Upper lobe of left lung (tissue), 4 donors: ENCODE data around the gene GSKIP.

ENCODE experiments used
- POLR2A ChIP-seq, 4 donors: fragments of 450-650 bp; IDR thresholded peaks; one replicate each; pipeline ENCODE4 v1.5.1; 2016 to 2017; ENCODE audit warnings: antibody characterized with exemption in 4 of 4, mild to moderate bottlenecking in 2 of 4
- POLR2AphosphoS5 ChIP-seq, 2 donors: sonication (generic); formaldehyde crosslinking; IDR thresholded peaks; one replicate each; pipeline ENCODE4 v1.5.1; 2017; ENCODE audit warnings: antibody characterized with exemption in 2 of 2
- TF ChIP-seq, protein P1 (sequence below), 6 experiments: fragments of 450-650 bp in 4 of 6; fragments of 200-600 bp in 2 of 6; sonication (generic) in 2 of 6; IDR thresholded peaks; one replicate each; pipeline ENCODE4 v1.5.1; 2016 to 2019; ENCODE audit warnings: antibody characterized with exemption in 6 of 6

DNA sequence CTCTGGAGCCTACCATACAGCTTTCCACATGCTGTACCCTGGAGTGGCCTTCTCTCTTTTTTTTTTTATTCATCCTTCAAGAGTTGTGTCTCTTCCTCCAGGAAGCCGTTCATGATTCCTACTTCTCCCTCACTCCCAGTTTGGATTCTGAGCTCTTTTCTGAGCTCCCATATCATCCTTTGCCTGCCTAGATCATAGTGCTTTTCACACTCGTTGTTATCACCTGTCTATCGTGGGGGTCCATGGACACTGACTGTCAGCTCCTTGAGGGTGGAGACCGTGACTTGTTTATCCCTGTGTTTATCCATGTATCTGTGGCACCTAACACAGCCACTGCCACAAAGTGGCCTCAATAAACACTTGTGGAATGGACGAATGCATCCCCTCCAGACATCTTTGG lies 35.6 kb downstream of the GSKIP start:
- TF ChIP-seq, protein P1, sequence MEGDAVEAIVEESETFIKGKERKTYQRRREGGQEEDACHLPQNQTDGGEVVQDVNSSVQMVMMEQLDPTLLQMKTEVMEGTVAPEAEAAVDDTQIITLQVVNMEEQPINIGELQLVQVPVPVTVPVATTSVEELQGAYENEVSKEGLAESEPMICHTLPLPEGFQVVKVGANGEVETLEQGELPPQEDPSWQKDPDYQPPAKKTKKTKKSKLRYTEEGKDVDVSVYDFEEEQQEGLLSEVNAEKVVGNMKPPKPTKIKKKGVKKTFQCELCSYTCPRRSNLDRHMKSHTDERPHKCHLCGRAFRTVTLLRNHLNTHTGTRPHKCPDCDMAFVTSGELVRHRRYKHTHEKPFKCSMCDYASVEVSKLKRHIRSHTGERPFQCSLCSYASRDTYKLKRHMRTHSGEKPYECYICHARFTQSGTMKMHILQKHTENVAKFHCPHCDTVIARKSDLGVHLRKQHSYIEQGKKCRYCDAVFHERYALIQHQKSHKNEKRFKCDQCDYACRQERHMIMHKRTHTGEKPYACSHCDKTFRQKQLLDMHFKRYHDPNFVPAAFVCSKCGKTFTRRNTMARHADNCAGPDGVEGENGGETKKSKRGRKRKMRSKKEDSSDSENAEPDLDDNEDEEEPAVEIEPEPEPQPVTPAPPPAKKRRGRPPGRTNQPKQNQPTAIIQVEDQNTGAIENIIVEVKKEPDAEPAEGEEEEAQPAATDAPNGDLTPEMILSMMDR (IDR thresholded peaks at IDR 0.05), result no peak
- no peak for TF ChIP-seq POLR2A (IDR thresholded peaks at IDR 0.05)
- TF ChIP-seq POLR2AphosphoS5 (IDR thresholded peaks at IDR 0.05), result no peak
